ENCODE measurements around the gene ZNF845.

The ZNF845 gene

GRCh38 chr19:53388904-53389303, 55.4 kb downstream of the ZNF845 start:
- H2AFZ ChIP-seq (ENCODE audit: low read length), result no peak overlapping the region
- H3K79me2 ChIP-seq (ENCODE audit: insufficient read depth, low read length), result no peaks in the 10 kb centered on the region
- H3K4me2 ChIP-seq (ENCODE audit: low read length), result no peak overlapping the region
- peaks cover 8% of the 10 kb centered on the region; the same call in 1 of the 2 replicates for H3K9me3 ChIP-seq (ENCODE audit: low read length)
- no peaks in the 10 kb centered on the region for H3K9me2 ChIP-seq (ENCODE audit: low read depth, low read length)
- H3K4me3 ChIP-seq (ENCODE audit: low read depth, low read length, poor library complexity, severe bottlenecking), result no peak overlapping the region
- no peaks in the 10 kb centered on the region for H3K27me3 ChIP-seq (ENCODE audit: insufficient read depth, low read length)
- H4K20me1 ChIP-seq (ENCODE audit: insufficient read depth, low read length), result no peaks in the 10 kb centered on the region
- no peak overlapping the region for H3K27ac ChIP-seq (ENCODE audit: low read depth, low read length, poor library complexity, severe bottlenecking)
- H3K4me1 ChIP-seq (ENCODE audit: insufficient read depth, low read length, severe bottlenecking), result no peaks in the 10 kb centered on the region
- no peak for TF ChIP-seq EZH2 (IDR thresholded peaks at IDR 0.05; ENCODE audit: borderline replicate concordance, low read length)
- no peak for TF ChIP-seq CTCF (IDR thresholded peaks at IDR 0.05; ENCODE audit: low read length)
- no peak overlapping the region for H3K9ac ChIP-seq (ENCODE audit: low read length)
- no peaks in the 10 kb centered on the region for H3F3A ChIP-seq (ENCODE audit: insufficient read depth, low read length)
- H3K36me3 ChIP-seq (ENCODE audit: insufficient read depth, low read length), result no peaks in the 10 kb centered on the region

- Histone ChIP-seq H4K20me1 (ENCODE audit: insufficient read depth, low read length) (no peaks in the 10 kb centered on the region), H3K4me3 (ENCODE audit: low read depth, low read length, poor library complexity, severe bottlenecking) (no peak overlapping the region), H2AFZ (ENCODE audit: low read length) (no peak overlapping the region), H3K27ac (ENCODE audit: low read depth, low read length, poor library complexity, severe bottlenecking) (no peak overlapping the region), H3K27me3 (ENCODE audit: insufficient read depth, low read length) (no peaks in the 10 kb centered on the region), H3K4me1 (ENCODE audit: insufficient read depth, low read length, severe bottlenecking) (peaks cover 1% of the 10 kb centered on the region), H3K4me2 (ENCODE audit: low read length) (no peak overlapping the region), H3K36me3 (ENCODE audit: insufficient read depth, low read length) (no peaks in the 10 kb centered on the region), H3K9ac (ENCODE audit: low read length) (no peak overlapping the region), H3K9me3 (ENCODE audit: low read length) (peaks cover 8% of the 10 kb centered on the region; the same call in 1 of the 2 replicates), H3K79me2 (ENCODE audit: insufficient read depth, low read length) (no peaks in the 10 kb centered on the region), H3F3A (ENCODE audit: insufficient read depth, low read length) (no peaks in the 10 kb centered on the region), H3K9me2 (ENCODE audit: low read depth, low read length) (no peaks in the 10 kb centered on the region)
- TF ChIP-seq EZH2 (IDR thresholded peaks at IDR 0.05; ENCODE audit: borderline replicate concordance, low read length), result no peak
- no peak for TF ChIP-seq CTCF (IDR thresholded peaks at IDR 0.05; ENCODE audit: low read length)
These were observed 56.0 kb downstream of the ZNF845 start for GRCh38 chr19:53389571-53389970.

- no peaks in the 10 kb centered on the region for H3K36me3 ChIP-seq (ENCODE audit: insufficient read depth, low read length)
- H3K9ac ChIP-seq (ENCODE audit: low read length), result no peak overlapping the region
- no peaks in the 10 kb centered on the region for H3K9me2 ChIP-seq (ENCODE audit: low read depth, low read length)
- peaks cover 3% of the 10 kb centered on the region for H3K4me1 ChIP-seq (ENCODE audit: insufficient read depth, low read length, severe bottlenecking)
- no peak overlapping the region for H3K4me2 ChIP-seq (ENCODE audit: low read length)
- H3K79me2 ChIP-seq (ENCODE audit: insufficient read depth, low read length), result no peaks in the 10 kb centered on the region
- TF ChIP-seq EZH2 (IDR thresholded peaks at IDR 0.05; ENCODE audit: borderline replicate concordance, low read length) (no peak), CTCF (IDR thresholded peaks at IDR 0.05; ENCODE audit: low read length) (no peak)
- peaks cover 8% of the 10 kb centered on the region; the same call in 1 of the 2 replicates for H3K9me3 ChIP-seq (ENCODE audit: low read length)
- no peaks in the 10 kb centered on the region for H3K27me3 ChIP-seq (ENCODE audit: insufficient read depth, low read length)
- H3K27ac ChIP-seq (ENCODE audit: low read depth, low read length, poor library complexity, severe bottlenecking), result no peak overlapping the region
- H4K20me1 ChIP-seq (ENCODE audit: insufficient read depth, low read length), result no peaks in the 10 kb centered on the region
- H3K4me3 ChIP-seq (ENCODE audit: low read depth, low read length, poor library complexity, severe bottlenecking), result no peak overlapping the region
- no peak overlapping the region for H2AFZ ChIP-seq (ENCODE audit: low read length)
- no peaks in the 10 kb centered on the region for H3F3A ChIP-seq (ENCODE audit: insufficient read depth, low read length)
These were observed 56.4 kb downstream of the ZNF845 start for GRCh38 chr19:53389978-53390377.

Measured in OCI-LY1 (cell line).